AG09309 (cell line): ENCODE data around the gene MLXIP.

Experiments used
- DNase-seq: peaks from one replicate; pipeline ENCODE4 v3.0.0-alpha.2; 2010; ENCODE audit warnings: low read depth
- H3K4me3 ChIP-seq: 2 replicates; pipeline ENCODE4 v1.5.1; 2011; ENCODE audit warnings: mild to moderate bottlenecking, low read depth, low read length, moderate library complexity; ENCODE audit not compliant: control insufficient read depth
- CTCF ChIP-seq: IDR thresholded peaks from 2 replicates; pipeline ENCODE4 v1.5.1; 2011; ENCODE audit warnings: mild to moderate bottlenecking, low read depth, low read length, inconsistent platforms; ENCODE audit not compliant: insufficient read depth, control insufficient read depth; ENCODE audit errors: missing control alignments

Gene MLXIP

DNA sequence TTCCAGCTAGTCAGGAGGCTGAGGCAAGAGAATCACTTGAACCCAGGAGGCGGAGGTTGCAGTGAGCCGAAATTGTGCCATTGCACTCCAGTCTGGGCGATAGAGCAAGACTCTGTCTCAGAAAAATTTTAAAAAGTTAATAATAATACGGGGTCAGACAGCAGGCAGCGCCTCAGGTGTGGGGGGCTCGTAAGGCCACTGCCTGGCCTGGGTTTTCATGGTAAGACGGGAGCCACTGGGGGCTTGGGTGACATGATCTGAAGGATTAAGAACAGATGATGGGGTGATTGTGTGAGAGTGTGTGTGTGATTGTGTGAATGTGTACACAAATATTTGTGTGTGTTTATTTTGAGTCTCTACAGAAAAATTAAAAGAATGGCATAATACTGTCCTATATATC, 33.3 kb upstream of the MLXIP start:
- DNase-seq = no peak
- no peak for TF ChIP-seq CTCF
- H3K4me3 ChIP-seq = no peak overlapping the region

DNA sequence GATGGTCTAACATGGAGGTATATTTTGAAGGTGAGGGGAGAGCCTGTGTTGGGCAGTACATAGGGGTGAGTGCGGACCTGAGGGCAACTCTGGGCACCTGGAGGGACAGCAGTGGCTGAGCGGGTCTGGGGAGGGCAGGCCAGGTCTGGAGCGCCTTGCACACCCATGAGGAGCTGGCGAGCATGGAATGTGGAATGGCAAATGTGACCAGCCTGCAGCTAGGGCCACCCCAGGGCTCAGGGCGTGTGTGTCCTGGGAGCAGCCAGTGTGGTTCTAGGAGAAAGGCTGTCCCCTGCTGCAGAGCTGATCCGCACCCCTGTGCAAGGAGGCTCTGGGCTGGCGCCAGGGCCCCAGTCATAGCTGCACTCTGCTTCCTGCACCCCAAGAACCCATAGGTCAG, 32.4 kb upstream of the MLXIP start:
- no peak for DNase-seq
- TF ChIP-seq CTCF = no peak
- no peak overlapping the region for H3K4me3 ChIP-seq

DNA sequence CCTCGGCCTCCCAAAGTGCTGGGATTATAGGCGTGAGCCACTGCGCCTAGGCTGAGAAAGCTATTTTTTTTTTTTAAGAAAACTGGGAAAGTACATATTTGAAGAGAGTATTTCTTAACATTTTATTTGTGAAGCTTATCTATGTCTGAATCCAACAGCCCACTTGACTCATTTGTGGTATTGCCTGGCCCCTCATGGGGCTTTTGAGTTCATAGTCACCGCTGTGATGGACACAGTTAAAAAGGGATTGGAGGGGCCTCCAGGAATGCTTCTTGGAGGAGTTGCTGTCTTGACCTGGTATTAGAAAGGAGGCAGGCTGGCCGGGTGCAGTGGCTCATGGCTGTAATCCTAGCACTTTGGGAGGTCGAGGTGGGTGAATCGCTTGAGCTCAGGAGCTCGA, 30.4 kb upstream of the MLXIP start:
- H3K4me3 ChIP-seq = no peak overlapping the region
- TF ChIP-seq CTCF = no peak
- DNase-seq = no peak

DNA sequence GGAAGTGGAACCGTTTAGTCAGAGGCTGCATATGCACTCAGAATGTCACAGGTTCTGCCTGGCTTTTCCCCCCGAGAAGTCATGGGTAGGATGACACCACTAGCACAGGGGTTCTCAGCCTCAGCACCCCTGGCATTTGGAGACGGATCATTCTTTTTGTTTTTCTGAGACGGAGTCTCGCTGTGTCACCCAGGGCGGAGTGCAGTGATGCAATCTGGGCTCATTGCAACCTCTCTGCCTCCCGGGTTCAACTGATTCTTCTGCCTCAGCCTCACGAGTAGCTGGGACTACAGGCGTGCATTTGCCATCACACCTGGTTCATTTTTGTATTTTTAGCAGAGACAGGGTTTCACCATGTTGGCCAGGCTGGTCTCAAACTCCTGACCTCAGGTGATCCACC, 28.7 kb upstream of the MLXIP start:
- TF ChIP-seq CTCF = no peak
- no peak overlapping the region for H3K4me3 ChIP-seq
- no peak for DNase-seq

DNA sequence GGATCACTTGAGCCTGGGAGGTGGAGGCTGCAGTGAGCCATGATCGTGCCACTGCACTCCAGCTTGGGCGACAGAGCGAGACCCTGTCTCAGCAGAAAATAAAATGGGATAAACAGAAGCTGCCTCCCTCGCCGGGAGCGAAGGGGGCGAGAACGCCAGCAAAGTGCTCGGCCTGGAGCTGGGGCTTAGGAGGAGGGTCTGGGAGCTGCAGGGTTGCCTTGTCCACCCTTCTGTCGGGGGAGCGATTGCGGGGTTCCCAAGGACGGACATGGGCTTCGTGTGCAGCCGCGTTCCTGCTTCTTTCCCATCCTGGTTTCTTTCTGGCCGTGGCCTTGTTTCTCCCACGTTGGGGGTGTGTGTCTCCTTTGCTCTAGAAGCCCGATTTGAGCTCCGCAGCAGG, 27.9 kb upstream of the MLXIP start:
- no peak overlapping the region for H3K4me3 ChIP-seq
- DNase-seq = no peak
- TF ChIP-seq CTCF = no peak

- TF ChIP-seq CTCF = no peak
- no peak for DNase-seq
- no peak overlapping the region for H3K4me3 ChIP-seq
These were observed 27.2 kb upstream of the MLXIP start for GRCh38 chr12:122051231-122051876.

DNA sequence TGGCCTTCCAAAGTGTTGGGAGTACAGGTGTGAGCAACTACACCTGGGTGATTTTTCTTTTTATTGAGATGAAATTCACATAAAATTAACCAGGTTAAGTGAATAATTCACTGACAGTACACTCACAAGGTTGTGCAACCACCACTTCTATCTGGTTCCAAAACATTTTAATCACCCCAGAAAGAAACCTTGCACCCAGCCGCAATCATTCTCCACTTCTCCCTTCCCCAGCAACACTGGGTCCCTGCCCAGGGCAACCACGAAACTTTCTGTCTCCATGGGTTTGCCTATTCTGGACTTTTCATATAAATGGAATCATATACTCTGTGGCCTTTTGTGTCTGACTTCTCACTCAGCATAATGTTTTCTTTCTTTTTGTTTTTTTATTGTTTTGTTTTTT, 26.3 kb upstream of the MLXIP start:
- TF ChIP-seq CTCF = no peak
- no peak overlapping the region for H3K4me3 ChIP-seq
- DNase-seq = no peak
